ENCODE data around the gene NR6A1. TPM values are rescaled to one million over a fixed set of nuclear protein-coding genes. Genes with fewer than 3 reads are reported as not detected.

NR6A1 gene
- total and polyA plus RNA-seq, 11 donors = 0.65 to 5.7 (median 1.6) TPM

DNA sequence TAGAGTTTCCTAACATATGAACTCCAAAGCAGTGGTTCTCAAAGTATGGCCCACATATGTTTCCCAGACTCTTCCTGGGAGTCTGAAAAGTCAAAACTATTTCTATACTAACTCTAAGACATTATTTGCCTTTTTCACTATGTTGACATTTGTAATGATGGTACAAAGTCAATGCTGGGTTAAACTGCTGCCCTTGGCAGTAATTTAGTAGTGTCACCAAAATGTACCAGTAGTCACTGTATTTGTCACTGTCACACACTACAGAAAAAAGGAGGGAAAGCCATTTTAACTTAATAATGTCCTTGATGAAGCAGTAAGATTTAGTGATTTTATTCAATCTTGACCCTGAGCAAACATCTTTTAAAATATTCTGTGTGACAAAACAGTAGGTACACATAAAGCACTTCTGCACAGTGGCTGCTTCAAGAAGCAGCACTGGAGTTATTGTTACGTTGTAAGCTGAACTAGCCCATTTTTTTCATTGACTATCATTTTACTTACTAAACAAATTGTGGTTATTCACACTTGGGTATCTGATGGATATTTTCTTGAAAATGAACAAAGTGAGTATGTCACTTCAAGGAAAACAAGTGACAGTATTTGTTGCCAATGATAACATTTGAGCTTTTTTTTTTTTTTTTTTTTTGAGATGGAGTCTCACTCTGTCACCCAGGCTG is 90.3 kb downstream of the NR6A1 start:
- ATAC-seq (no peak), DNase-seq (no peak)
- 83 to 99% (median 89%) methylated on average over 1 of the region's 1 CpG for WGBS, 4 donors
- Histone ChIP-seq H3K27ac (no peak overlapping the region), H3K36me3 (no peaks in the 10 kb centered on the region), H3K4me1 (peaks cover 0 to 27% (median 7%) of the 10 kb centered on the region in 12 donors), H3K27me3 (no peaks in the 10 kb centered on the region), H3K4me3 (no peak overlapping the region), H3K9me3 (no peaks in the 10 kb centered on the region)
- TF ChIP-seq POLR2A (IDR thresholded peaks at IDR 0.05) = no peak
- TF ChIP-seq, protein P1, sequence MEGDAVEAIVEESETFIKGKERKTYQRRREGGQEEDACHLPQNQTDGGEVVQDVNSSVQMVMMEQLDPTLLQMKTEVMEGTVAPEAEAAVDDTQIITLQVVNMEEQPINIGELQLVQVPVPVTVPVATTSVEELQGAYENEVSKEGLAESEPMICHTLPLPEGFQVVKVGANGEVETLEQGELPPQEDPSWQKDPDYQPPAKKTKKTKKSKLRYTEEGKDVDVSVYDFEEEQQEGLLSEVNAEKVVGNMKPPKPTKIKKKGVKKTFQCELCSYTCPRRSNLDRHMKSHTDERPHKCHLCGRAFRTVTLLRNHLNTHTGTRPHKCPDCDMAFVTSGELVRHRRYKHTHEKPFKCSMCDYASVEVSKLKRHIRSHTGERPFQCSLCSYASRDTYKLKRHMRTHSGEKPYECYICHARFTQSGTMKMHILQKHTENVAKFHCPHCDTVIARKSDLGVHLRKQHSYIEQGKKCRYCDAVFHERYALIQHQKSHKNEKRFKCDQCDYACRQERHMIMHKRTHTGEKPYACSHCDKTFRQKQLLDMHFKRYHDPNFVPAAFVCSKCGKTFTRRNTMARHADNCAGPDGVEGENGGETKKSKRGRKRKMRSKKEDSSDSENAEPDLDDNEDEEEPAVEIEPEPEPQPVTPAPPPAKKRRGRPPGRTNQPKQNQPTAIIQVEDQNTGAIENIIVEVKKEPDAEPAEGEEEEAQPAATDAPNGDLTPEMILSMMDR (IDR thresholded peaks at IDR 0.05) = no peak
- intact Hi-C loops (cut with DNase I) = no loop called here

DNA sequence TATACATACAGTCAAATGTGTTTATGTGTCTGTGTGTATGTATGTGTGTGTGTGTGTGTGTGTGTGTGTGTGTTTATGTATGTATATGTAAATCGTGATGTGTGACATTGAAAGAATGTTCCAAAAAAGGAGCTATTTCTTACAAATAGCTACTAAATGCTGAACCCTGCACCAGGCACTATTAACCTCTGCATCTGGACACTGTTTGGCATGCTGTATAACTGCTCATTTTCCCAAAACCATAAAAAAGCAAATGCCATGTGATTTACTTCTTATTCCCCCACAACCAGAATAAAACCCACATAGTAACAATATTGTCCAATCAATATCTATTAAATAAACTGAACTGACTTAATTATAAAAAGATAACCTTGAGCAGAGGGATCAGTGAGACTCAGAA is 91.1 kb downstream of the NR6A1 start:
- intact Hi-C loops (cut with DNase I) = no loop called here
- no peak for ATAC-seq
- 91 to 92% (median 91%) methylated on average over 1 of the region's 1 CpG for WGBS, 4 donors
- no peaks in the 10 kb centered on the region for H3K9me3 ChIP-seq
- no peaks in the 10 kb centered on the region for H3K27me3 ChIP-seq
- no peak for DNase-seq
- no peak overlapping the region for H3K27ac ChIP-seq
- H3K4me1 ChIP-seq = peaks cover 0 to 32% (median 12%) of the 10 kb centered on the region in 12 donors
- no peaks in the 10 kb centered on the region for H3K36me3 ChIP-seq
- H3K4me3 ChIP-seq = no peak overlapping the region
- TF ChIP-seq POLR2A (IDR thresholded peaks at IDR 0.05) = no peak
- TF ChIP-seq, protein P1 (IDR thresholded peaks at IDR 0.05) = no peak

DNA sequence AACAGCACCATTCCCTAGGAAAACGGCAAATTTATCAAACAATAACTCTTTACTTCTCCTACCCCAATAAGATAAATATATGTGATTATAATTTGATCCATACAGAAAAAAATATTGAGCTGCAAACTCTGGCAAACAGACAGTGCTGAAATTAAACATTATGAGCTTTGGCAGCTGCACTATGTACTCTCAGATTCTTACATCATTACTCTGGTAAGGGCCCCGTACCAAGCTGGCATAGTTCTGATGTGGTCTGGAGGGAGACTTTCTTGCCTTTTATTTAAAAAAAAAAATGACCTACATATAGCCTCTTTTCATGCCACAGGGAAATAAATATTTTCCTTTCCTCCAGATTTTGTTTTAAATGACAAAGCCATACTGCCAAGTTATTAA is 95.0 kb downstream of the NR6A1 start:
- intact Hi-C loops (cut with DNase I) = no loop called here
- H3K4me3 ChIP-seq = no peak overlapping the region
- no peaks in the 10 kb centered on the region for H3K36me3 ChIP-seq
- WGBS, 4 donors = 44 to 53% (median 50%) methylated on average over 2 of the region's 2 CpGs
- ATAC-seq (peak in 3 of 4 donors; percentile 41 to 56 (median 56)), DNase-seq (no peak)
- peaks cover 0 to 25% (median 9%) of the 10 kb centered on the region in 12 donors for H3K4me1 ChIP-seq
- H3K9me3 ChIP-seq = no peaks in the 10 kb centered on the region
- H3K27ac ChIP-seq = peak overlapping the region in 1 of 12 donors; percentile 35
- no peaks in the 10 kb centered on the region for H3K27me3 ChIP-seq
- TF ChIP-seq POLR2A (IDR thresholded peaks at IDR 0.05) = no peak
- TF ChIP-seq, protein P1 (IDR thresholded peaks at IDR 0.05) = no peak

DNA sequence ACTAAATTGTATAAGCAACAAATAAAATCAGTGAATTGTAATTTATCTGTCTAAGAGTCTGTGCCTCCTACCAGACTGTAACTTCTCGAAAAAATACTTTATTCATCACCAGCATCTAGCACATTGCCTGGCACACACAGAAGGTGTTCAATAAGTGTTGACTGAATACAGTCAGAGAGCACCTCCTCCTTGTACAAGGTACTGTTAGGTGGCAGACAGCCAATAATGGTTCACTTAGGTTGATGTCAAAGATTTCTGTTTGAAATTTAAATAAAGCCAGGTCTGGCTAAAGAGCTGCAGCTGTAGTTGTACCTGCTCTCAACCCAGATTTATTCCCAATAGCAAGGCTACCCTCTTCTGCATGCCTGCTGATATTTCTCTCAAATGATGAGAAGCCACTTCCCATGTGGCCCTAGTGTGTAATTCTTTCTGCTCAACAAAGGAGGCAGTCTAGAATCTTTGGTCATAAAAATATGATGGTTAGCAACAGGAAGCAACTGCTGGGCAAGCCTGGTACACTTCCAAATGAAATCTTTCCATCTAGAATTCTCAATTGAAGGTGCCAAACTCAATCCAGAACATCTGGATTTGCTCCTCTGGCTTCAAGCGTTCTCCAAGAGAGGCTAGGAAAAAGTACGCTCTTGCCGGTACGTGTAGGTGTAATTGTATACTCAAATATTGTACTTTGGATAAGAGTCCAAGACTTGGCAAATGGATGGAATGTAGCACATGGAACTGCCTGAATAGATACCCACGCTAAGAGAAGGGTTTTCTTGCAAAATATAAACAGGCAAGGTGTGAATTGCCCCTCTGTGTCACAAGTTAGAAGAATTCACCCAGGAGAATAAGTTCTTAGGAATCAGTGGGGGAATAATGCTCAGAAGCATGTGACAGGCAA is 95.6 kb downstream of the NR6A1 start:
- Histone ChIP-seq H3K27me3 (no peaks in the 10 kb centered on the region), H3K36me3 (no peaks in the 10 kb centered on the region), H3K27ac (peak overlapping the region in 1 of 12 donors; percentile 35), H3K9me3 (no peaks in the 10 kb centered on the region), H3K4me3 (no peak overlapping the region), H3K4me1 (peaks cover 0 to 25% (median 9%) of the 10 kb centered on the region in 12 donors)
- WGBS, 4 donors = 52 to 80% (median 57%) methylated on average over 6 of the region's 6 CpGs
- intact Hi-C loops (cut with DNase I) = no loop called here
- no peak for ATAC-seq
- no peak for DNase-seq
- TF ChIP-seq, protein P1 (IDR thresholded peaks at IDR 0.05) = no peak
- no peak for TF ChIP-seq POLR2A (IDR thresholded peaks at IDR 0.05)
